Naive thymus-derived CD4-positive, alpha-beta T cell (primary cell): ENCODE data around the gene TACC2. TPM values are rescaled to one million over a fixed set of nuclear protein-coding genes. Genes with fewer than 3 reads are reported as not detected.

Experiments used
- ATAC-seq: fragments of 150-1000 bp; cut with Tn5 transposase; 2 replicates; pipeline ENCODE4 v1.10.0; 2021; ENCODE audit warnings: mild to moderate bottlenecking, moderate library complexity
- CTCF ChIA-PET: fragments of 350-600 bp; sonication (Branson Sonifier 250); formaldehyde crosslinking; loops from one replicate; lab custom pipeline; 2021; ENCODE audit warnings: antibody characterized with exemption; lab: Charles Lee
- POLR2A ChIA-PET: fragments of 350-600 bp; sonication (Branson Sonifier 250); formaldehyde crosslinking; loops from one replicate; lab custom pipeline; 2021; ENCODE audit warnings: antibody characterized with exemption, inconsistent platforms; lab: Charles Lee
- DNase-seq, 9 donors: peaks; one replicate each; pipeline versions ENCODE4 v3.0.0 to v3.0.0-alpha.2; 2020 to 2022; ENCODE audit warnings: mixed read lengths in 1 of 9
- H3K27ac ChIP-seq: one replicate; pipeline ENCODE4 v1.7.0; 2013; ENCODE audit warnings: mild to moderate bottlenecking, low read depth, low read length, moderate library complexity
- H3K27me3 ChIP-seq, 2 donors: one replicate each; pipeline ENCODE4 v1.7.0; 2013; ENCODE audit warnings: low read length in 2 of 2, mild to moderate bottlenecking in 2 of 2, moderate library complexity in 2 of 2; ENCODE audit not compliant: control insufficient read depth in 2 of 2, insufficient read depth in 2 of 2
- H3K36me3 ChIP-seq, 3 experiments: 1 replicate in 2 of 3; 2 replicates in 1 of 3; pipeline ENCODE4 v1.7.0; 2013; ENCODE audit warnings: low read length in 3 of 3, mild to moderate bottlenecking in 3 of 3, moderate library complexity in 1 of 3; ENCODE audit not compliant: insufficient read depth in 3 of 3, control insufficient read depth in 2 of 3
- H3K4me1 ChIP-seq, 2 donors: one replicate each; pipeline ENCODE4 v1.7.0; 2013; ENCODE audit warnings: low read length in 2 of 2, mild to moderate bottlenecking in 2 of 2, moderate library complexity in 1 of 2; ENCODE audit not compliant: control insufficient read depth in 2 of 2, insufficient read depth in 2 of 2
- H3K4me3 ChIP-seq: 2 replicates; pipeline ENCODE4 v1.7.0; 2013; ENCODE audit warnings: mild to moderate bottlenecking, low read length
- H3K9me3 ChIP-seq, 3 experiments: 1 replicate in 2 of 3; 2 replicates in 1 of 3; pipeline ENCODE4 v1.7.0; 2013; ENCODE audit warnings: low read length in 3 of 3; ENCODE audit not compliant: control insufficient read depth in 2 of 3
- H3K27ac Mint-ChIP-seq, 9 donors: one replicate each; pipeline ENCODE4 v1.8.0; 2020 to 2022; ENCODE audit warnings: mixed read lengths in 9 of 9, mild to moderate bottlenecking in 8 of 9, moderate library complexity in 5 of 9, inconsistent platforms in 2 of 9
- H3K27me3 Mint-ChIP-seq, 5 donors: one replicate each; pipeline ENCODE4 v1.8.0; 2021 to 2022; ENCODE audit warnings: mixed read lengths in 5 of 5, mild to moderate bottlenecking in 1 of 5
- H3K36me3 Mint-ChIP-seq, 5 donors: one replicate each; pipeline ENCODE4 v1.8.0; 2020 to 2022; ENCODE audit warnings: mixed read lengths in 5 of 5, mild to moderate bottlenecking in 3 of 5, inconsistent platforms in 1 of 5
- H3K4me1 Mint-ChIP-seq, 7 donors: one replicate each; pipeline ENCODE4 v1.8.0; 2020 to 2022; ENCODE audit warnings: mixed read lengths in 7 of 7, mild to moderate bottlenecking in 3 of 7, inconsistent platforms in 1 of 7
- H3K4me3 Mint-ChIP-seq, 10 donors: one replicate each; pipeline ENCODE4 v1.8.0; 2020 to 2022; ENCODE audit warnings: mild to moderate bottlenecking in 10 of 10, mixed read lengths in 10 of 10, moderate library complexity in 6 of 10, inconsistent platforms in 2 of 10
- H3K9me3 Mint-ChIP-seq, 11 donors: one replicate each; pipeline ENCODE4 v1.8.0; 2020 to 2022; ENCODE audit warnings: mixed read lengths in 11 of 11, mild to moderate bottlenecking in 4 of 11, inconsistent platforms in 1 of 11, moderate library complexity in 1 of 11
- intact Hi-C, 2 donors: fragments of 100-400 bp; cut with micrococcal nuclease; formaldehyde crosslinking; loops; one replicate each; pipeline ENCODE4 v1.15.1; 2023
- polyA plus RNA-seq, 2 donors: library from polyadenylated mRNA; unstranded; fragments of 300-500 nt; fragmentation: Illumina TruSeq; gene quantifications; one replicate each; pipeline ENCODE4 v1.2.3, GENCODE V29; 2021
- total RNA-seq, 6 experiments: library from RNA in 5 of 6; stranded (reverse) in 5 of 6; gene quantifications; 1 replicate in 5 of 6; 2 replicates in 1 of 6; pipeline ENCODE4 v1.2.3 and lab custom pipeline; 2021 to 2026

Gene TACC2
- total and polyA plus RNA-seq, 7 experiments from 2014 or later = 0.16 TPM; not detected in 6

DNA sequence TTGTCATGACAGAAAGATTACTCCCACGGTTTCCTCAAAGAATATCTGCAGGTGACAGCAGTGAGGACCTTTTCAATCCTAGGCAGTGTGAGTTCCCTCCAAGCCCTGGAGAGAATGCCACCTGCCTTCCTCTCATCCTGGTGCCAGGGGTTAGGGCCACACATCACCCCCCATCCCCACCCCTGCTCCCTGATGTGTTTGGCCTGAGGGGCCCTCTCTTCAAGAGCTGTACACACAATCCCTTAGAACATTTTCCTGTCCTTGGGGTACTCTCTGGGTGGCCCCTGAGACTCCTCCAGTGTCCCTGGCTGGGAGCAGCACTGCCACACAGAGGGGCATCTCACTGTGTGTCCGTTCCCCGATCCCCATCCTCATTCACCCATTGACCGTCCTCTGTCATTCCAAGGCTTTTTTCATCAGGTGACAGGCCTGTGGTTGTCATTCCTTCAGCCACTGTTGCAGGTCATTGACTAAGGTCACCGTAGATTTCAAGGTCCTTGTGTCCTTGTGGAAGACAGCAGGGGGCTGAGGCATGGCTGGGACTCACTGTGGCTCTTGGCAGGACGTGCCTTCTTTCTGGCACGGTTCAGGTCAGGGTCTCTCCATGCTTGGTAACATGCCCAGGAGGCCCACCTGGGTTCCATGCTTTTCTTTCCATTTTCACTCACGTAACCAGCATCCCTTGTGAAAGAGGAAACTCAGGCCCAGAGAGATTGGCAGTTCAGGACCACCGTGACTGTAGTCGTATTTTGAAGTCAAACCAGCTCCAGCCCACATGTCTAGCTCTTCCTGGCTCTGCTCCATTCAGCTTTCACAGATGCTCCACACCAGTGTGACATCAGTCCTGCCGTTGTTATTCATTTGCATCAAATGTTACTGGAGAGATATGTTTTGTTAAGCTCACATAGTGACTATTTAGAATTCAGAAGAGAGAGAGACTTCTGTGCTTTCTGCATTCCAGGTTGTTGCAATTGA is 255.3 kb downstream of the TACC2 start:
- Mint-ChIP-seq H3K36me3 (no peaks in the 10 kb centered on the region), H3K27me3 (peaks cover 0 to 22% (median 4%) of the 10 kb centered on the region in 5 donors), H3K27ac (no peak overlapping the region), H3K4me1 (no peaks in the 10 kb centered on the region), H3K4me3 (no peak overlapping the region), H3K9me3 (peaks cover 0 to 1% (median 0%) of the 10 kb centered on the region in 11 donors)
- POLR2A ChIA-PET = no interaction called here
- no peaks in the 10 kb centered on the region for H3K36me3 ChIP-seq
- no peak overlapping the region for H3K4me3 ChIP-seq
- no peaks in the 10 kb centered on the region for H3K4me1 ChIP-seq
- H3K27me3 ChIP-seq = no peaks in the 10 kb centered on the region
- no peak overlapping the region for H3K27ac ChIP-seq
- intact Hi-C loops = no loop called here
- ATAC-seq (no peak), DNase-seq (no peak)
- no peaks in the 10 kb centered on the region for H3K9me3 ChIP-seq
- CTCF ChIA-PET = no interaction called here

DNA sequence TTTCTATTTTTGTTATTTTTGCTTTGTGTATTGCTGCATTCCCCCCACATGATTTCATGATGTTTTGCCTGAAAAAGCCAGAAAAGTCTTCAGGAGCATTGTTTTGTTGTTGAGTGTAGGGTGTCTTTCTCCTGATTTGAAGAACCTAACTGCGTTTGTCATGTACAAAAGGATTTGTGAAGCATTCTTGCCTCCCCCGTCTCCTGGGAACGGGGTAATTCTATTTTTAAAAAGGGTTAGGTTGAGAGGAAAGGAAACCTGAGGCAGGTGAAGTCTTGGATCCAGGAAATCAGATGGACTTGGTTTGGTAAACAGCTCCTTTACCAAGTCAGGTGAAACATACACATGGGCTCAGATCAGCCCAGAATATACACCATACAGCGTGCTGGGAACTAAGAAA is 256.2 kb downstream of the TACC2 start:
- H3K27ac Mint-ChIP-seq = no peak overlapping the region
- ChIA-PET POLR2A (no interaction called here), CTCF (no interaction called here)
- Histone ChIP-seq H3K4me1 (no peaks in the 10 kb centered on the region), H3K36me3 (no peaks in the 10 kb centered on the region), H3K27me3 (no peaks in the 10 kb centered on the region), H3K9me3 (no peaks in the 10 kb centered on the region), H3K27ac (no peak overlapping the region), H3K4me3 (no peak overlapping the region)
- H3K4me3 Mint-ChIP-seq = no peak overlapping the region
- intact Hi-C loops = no loop called here
- DNase-seq (no peak), ATAC-seq (no peak)
- peaks cover 0 to 30% (median 4%) of the 10 kb centered on the region in 5 donors for H3K27me3 Mint-ChIP-seq
- no peaks in the 10 kb centered on the region for H3K36me3 Mint-ChIP-seq
- H3K9me3 Mint-ChIP-seq = peaks cover 0 to 1% (median 0%) of the 10 kb centered on the region in 11 donors
- H3K4me1 Mint-ChIP-seq = no peaks in the 10 kb centered on the region

DNA sequence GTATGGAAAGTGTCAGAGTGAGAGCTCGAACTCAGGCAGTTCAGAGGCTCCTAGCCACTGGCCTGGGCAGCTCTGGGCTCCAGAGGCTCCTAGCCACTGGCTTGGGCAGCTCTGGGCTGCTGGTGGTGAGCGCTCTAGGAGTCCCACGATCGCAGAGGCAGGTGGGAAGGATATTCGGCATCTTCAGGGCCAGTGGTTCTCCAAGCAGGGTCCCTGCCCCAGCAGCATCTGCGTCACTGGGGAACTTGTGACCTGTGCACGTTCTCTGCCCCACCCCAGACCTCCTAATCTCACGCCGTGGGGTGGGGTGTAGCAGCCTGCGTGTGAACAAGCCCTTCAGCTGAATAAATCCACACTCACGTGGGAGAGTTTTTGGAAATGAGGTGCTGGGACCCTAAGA is 256.9 kb downstream of the TACC2 start:
- no peaks in the 10 kb centered on the region for H3K4me1 Mint-ChIP-seq
- H3K27me3 Mint-ChIP-seq = peaks cover 0 to 26% (median 4%) of the 10 kb centered on the region in 5 donors
- no peak overlapping the region for H3K27ac Mint-ChIP-seq
- ATAC-seq = no peak
- CTCF ChIA-PET = no interaction called here
- no peak overlapping the region for H3K4me3 Mint-ChIP-seq
- H3K9me3 ChIP-seq = no peaks in the 10 kb centered on the region
- H3K27me3 ChIP-seq = no peaks in the 10 kb centered on the region
- no peaks in the 10 kb centered on the region for H3K36me3 ChIP-seq
- H3K9me3 Mint-ChIP-seq = peaks cover 0 to 1% (median 0%) of the 10 kb centered on the region in 11 donors
- H3K36me3 Mint-ChIP-seq = no peaks in the 10 kb centered on the region
- no peaks in the 10 kb centered on the region for H3K4me1 ChIP-seq
- DNase-seq = no peak
- no peak overlapping the region for H3K27ac ChIP-seq
- intact Hi-C loops = no loop called here
- no peak overlapping the region for H3K4me3 ChIP-seq
- POLR2A ChIA-PET = no interaction called here

DNA sequence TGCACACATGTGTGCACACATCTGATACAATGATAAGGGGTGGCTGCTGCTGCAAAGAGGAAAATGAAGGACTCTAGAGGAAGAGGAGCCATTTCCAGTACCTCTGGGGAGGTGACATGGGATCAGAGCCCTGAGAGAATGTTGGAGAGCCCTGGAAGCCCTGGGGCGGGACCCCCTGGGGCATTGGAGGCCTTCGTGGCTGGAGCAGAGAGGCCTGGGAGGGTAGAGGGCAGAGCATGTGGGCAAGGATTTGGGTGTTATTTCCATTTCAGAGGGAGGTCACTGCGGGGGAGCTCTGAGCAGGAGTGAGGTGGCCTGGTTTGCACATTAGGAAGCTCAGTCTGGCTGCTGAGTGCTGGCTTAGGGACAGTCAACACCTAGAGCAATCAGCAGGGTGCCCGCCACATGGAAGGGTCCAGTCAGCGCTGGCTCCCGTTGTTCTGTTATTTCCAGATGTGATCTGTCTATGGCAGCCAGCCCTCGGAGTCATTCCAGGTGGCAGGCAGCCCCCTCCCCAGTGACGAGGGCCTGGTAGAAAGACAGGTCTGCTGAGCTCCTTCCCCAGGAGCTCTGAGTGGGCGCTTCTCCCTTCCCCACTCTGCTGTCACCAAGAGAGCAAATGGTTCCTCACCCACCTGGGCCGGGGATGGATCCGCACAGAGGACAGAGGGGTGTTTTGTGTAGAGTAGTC is 258.0 kb downstream of the TACC2 start:
- no peak for DNase-seq

DNA sequence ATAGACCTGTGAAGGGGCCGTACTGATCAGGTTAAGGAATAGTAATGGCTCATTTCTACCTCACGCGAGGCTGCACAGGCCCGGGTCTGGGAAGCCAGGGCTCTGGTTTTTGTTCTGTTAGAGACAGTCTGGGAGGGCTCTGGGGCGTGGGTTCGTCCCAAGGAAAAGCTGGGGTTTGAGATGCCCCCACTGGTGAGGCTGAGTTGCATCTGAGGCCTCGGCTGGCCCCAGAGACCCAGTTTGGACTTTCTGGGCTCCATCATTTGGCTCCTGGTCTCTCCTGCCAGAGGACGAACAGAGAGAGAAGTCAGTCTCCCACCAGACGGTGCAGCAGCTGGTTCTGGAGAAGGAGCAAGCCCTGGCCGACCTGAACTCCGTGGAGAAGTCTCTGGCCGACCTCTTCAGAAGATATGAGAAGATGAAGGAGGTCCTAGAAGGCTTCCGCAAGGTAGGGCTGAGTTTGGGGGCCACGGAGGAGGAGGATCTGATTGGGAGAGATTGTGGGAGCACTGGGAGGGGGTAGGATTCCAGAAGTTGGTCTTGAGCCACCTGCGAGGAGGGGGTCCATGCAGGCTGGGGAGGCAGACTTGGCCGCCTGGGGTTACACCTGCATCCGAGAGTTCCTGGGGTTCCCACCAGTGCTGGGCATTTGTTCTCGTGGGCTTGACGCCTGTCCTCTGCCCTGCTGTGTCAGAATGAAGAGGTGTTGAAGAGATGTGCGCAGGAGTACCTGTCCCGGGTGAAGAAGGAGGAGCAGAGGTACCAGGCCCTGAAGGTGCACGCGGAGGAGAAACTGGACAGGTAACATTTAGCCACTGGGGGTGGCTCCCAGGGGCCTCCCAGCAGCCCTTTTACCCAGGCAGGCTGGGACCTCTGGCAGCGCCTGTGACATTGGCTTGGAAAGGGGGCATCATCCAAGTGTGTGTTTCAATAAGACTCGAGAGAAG is 259.7 kb downstream of the TACC2 start:
- ATAC-seq (no peak), DNase-seq (no peak)
- intact Hi-C loops = no loop called here
- H3K27me3 ChIP-seq = no peaks in the 10 kb centered on the region
- Mint-ChIP-seq H3K36me3 (no peaks in the 10 kb centered on the region), H3K27me3 (peaks cover 0 to 18% (median 6%) of the 10 kb centered on the region in 5 donors), H3K27ac (no peak overlapping the region), H3K4me1 (no peaks in the 10 kb centered on the region), H3K4me3 (no peak overlapping the region), H3K9me3 (peaks cover 0 to 1% (median 0%) of the 10 kb centered on the region in 11 donors)
- H3K9me3 ChIP-seq = no peaks in the 10 kb centered on the region
- no peaks in the 10 kb centered on the region for H3K4me1 ChIP-seq
- H3K27ac ChIP-seq = no peak overlapping the region
- no peak overlapping the region for H3K4me3 ChIP-seq
- ChIA-PET POLR2A (no interaction called here), CTCF (no interaction called here)
- no peaks in the 10 kb centered on the region for H3K36me3 ChIP-seq

More for the DNA sequence above, 258.0 kb downstream of the TACC2 start:
- no peaks in the 10 kb centered on the region for H3K36me3 Mint-ChIP-seq
- peaks cover 0 to 20% (median 4%) of the 10 kb centered on the region in 5 donors for H3K27me3 Mint-ChIP-seq
- ChIA-PET CTCF (no interaction called here), POLR2A (no interaction called here)
- ATAC-seq = no peak
- Histone ChIP-seq H3K27ac (no peak overlapping the region), H3K36me3 (no peaks in the 10 kb centered on the region), H3K4me3 (no peak overlapping the region), H3K4me1 (no peaks in the 10 kb centered on the region), H3K9me3 (no peaks in the 10 kb centered on the region), H3K27me3 (no peaks in the 10 kb centered on the region)
- intact Hi-C loops = no loop called here
- no peaks in the 10 kb centered on the region for H3K4me1 Mint-ChIP-seq
- peaks cover 0 to 1% (median 0%) of the 10 kb centered on the region in 11 donors for H3K9me3 Mint-ChIP-seq
- H3K27ac Mint-ChIP-seq = no peak overlapping the region
- no peak overlapping the region for H3K4me3 Mint-ChIP-seq

DNA sequence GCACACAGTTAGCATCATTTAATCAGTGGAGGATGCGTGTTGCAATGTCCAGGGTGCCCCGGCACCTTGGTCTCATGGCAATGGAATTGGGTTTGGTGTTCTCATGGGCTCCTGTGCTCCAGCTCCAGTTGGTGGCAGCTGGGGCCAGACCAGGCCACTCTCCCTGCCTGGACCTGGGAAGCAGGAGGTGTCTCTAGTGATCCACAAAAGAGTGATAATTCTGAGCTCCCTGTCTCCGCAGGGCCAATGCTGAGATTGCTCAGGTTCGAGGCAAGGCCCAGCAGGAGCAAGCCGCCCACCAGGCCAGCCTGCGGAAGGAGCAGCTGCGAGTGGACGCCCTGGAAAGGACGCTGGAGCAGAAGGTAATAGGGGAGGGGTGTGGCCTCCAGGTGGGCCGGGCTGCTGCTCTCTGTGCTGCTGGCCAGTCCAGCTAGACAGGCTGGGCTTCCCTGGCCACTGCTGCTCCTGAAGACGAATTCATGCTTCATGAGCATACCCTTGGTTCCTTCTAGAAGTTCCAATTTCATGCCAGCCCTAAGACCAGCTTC is 260.4 kb downstream of the TACC2 start:
- intact Hi-C loops = no loop called here
- Histone ChIP-seq H3K27ac (no peak overlapping the region), H3K4me3 (no peak overlapping the region), H3K36me3 (no peaks in the 10 kb centered on the region), H3K9me3 (no peaks in the 10 kb centered on the region), H3K4me1 (no peaks in the 10 kb centered on the region), H3K27me3 (no peaks in the 10 kb centered on the region)
- ChIA-PET POLR2A (no interaction called here), CTCF (no interaction called here)
- ATAC-seq = no peak
- no peak for DNase-seq
- peaks cover 0 to 18% (median 6%) of the 10 kb centered on the region in 5 donors for H3K27me3 Mint-ChIP-seq
- no peak overlapping the region for H3K4me3 Mint-ChIP-seq
- no peak overlapping the region for H3K27ac Mint-ChIP-seq
- no peaks in the 10 kb centered on the region for H3K36me3 Mint-ChIP-seq
- peaks cover 0 to 1% (median 0%) of the 10 kb centered on the region in 11 donors for H3K9me3 Mint-ChIP-seq
- no peaks in the 10 kb centered on the region for H3K4me1 Mint-ChIP-seq
